Tongue (tissue), 2 donors: ENCODE data around the gene CEP112. TPM values are rescaled to one million over a fixed set of nuclear protein-coding genes. Genes with fewer than 3 reads are reported as not detected.

Experiments
- DNase-seq: peaks from one replicate; pipeline ENCODE4 v3.0.0-alpha.2; 2015
- total RNA-seq: library from RNA; depleted of rRNA; stranded (reverse); fragments of >200 nt; gene quantifications from one replicate; pipeline ENCODE4 v1.2.3, GENCODE V29; 2014

Gene CEP112
- 26.7 TPM for total RNA-seq

DNA sequence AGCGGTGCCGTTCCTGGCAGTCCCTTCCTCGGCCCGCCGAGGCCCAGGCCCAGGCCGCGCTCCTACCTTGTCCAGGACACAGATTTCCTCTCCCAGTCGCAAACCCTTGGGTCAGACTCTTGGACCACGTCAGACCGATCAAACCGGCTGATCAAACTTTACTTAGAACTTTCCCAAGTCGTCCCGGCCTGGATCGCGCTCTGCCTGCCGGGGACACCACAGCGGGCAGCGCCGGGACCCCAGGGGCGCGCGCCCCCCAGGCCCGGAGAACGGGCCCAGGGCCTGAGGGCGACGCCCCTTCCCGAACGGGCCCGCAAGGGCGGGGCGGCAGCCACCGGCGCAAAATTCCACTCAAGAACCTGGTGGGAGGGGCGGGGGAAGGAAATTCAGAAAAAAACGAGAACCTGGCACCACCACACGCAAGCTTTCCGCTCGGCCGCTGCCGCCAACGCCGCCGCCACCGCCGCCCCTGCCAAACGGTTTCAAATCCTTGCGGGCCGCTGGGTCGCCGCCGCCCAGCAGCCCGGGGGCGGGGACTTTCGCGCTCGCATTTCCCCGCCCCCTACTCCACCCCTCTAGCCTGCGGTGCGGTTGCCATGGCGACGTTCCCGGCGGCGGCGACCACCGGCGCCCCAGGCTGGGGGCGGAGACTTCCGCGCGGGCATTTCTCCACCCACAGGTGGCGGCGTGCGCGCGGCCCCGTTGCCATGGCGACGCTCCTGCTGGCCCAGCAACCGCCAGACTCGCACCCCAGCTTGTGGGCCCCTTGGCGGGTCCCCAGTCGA, at the start of gene CEP112:
Gene CEP112 (minus strand): TSS at position 541 of the 785 bp plus-strand sequence.
- DNase-seq: peak; percentile 94

DNA sequence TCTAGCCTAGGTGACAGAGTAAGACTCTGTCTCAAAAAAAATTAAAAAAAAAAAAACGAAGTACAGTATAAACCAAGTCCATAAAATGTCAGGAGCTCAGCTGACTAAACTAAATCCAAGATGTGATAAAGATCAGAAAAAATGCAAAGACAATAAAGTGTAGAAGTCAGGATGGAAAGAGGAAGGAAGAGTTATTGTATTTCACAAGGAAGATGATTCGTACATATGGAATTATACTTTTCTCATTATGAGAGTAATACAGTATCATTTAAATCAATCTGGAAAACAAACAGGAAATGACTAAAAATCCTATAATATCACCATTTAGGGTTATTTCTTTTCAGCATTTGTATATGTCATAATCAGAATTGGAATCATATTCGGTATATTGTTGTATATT, 48.7 kb upstream of the CEP112 start:
- no peak for DNase-seq

DNA sequence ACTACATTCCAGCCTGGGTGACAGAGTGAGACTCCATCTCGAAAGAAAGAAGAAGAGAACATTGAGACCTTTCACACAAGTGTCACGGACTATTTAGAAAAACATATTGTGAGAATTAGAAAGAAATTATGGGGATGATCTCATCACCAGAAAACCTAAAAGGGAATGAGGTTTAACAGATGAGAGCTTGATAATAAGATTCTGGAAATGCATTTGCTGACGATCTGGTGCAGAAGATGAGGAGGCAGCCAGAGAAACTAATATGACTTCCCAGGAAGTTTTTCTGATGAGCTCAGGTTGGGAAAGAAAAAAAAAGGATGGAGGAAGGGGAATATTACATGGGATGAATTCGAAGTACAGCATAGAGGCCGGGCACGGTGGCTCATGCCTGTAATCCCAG, 48.1 kb upstream of the CEP112 start:
- no peak for DNase-seq

DNA sequence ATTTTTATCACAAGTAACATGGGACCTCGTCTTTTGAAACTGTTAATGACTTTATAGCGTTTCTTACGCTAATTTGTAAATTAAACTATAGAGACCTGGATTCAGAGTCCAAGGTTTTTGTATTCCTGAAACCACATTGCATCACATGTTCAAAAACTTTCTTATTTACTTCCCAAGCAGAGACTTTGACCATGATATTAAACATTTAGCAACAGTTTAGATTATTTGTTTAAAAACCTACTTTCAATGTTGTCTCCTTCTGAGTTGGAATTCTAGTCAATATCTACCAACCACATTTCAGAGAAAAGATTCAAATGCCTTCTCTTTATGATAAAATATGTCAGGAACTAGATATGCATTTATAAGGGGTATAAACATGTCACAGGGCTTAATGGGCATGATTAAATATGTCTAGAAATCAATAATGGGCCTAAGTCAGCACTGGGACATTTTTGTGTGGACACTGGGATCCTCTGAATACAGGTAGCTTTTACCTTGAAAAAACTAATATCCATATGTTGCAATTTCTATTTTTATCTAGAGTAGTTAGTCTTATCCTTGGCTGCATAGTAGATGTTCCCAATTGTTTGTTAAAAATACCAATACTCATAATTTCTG, 43.6 kb upstream of the CEP112 start:
- DNase-seq: no peak

DNA sequence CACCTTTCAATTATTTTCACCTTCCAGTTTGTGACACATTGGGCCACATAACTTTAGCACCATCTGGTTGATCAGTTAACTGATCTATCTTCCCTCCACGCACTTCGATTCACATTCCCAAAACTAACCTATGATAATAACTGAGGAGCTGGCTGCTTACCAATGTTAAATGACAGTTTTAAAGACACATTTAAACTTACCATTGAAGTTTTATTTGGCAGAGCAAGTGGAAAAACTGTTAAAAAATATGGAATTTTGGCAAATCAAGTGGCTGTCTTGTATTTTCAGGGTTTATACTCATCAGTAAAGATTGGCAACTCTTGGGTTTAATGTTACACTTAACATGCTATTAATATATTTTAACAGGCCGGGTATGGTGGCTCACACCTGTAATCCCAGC, 42.7 kb upstream of the CEP112 start:
- DNase-seq: no peak

DNA sequence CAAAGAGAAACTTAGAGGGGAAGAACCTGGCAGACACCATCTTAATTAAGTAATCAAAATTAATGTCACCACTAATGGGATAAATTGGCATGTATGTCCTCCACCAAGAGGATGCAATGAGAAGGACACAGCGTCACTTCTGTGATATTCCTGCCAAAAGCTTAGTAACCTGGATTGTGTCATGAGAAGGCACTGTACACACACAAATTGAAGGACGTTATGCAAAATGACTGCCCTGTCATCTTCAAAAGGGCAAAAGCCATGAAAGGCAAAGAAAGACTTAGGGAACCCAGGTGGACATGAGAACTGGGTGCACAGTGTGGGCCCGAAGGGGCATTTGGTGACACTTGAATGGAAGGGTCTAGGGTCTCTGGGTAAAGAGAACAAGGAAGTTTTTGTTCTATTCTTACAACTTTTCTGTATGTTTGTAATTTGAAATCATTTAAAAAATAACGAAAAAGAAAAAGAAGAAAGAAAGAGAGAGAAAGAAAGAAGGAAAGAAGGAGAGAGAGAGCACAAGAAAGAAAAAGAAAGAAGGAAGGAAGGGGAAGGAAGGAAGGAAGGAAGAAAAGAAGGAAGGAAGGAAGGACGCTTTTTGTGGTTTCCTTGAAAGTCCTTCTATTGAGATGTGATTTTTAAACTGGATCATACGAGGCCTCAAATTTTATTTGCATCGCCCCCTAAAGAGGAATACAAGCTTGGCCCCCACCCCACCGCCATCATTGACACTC, 41.3 kb upstream of the CEP112 start:
- no peak for DNase-seq

DNA sequence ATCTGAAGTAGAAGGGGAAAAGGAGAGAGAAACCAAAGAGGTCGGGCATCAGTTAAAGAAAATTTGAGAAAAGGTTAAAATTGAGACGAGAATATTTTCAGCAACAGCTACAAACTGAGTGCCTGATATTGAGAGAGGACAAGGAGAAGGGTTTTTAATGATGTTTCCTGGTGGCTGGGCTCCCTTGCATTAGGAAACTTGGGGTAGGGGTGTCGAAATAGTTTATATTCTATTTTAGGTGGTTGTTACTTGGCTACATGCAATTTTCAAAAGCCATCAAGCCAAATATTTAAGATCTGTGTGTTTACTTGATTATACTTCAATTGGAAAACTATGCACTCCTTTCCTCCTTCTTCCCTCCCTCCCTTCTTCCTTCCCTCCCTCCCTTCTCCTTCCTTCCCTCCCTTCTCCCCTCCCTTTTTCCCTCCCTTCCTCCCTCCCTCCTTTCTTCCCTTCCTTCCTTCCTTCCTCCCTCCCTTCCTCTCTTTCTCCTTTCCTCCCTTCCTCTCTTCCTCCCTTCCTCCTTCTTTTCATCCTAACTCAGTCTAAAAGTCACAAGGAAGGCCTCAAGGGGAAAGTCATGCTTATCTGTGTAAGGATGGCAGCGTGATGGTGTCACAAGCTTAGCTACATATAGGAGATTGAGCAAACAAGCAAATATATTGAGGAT, 39.1 kb upstream of the CEP112 start:
- DNase-seq: no peak

DNA sequence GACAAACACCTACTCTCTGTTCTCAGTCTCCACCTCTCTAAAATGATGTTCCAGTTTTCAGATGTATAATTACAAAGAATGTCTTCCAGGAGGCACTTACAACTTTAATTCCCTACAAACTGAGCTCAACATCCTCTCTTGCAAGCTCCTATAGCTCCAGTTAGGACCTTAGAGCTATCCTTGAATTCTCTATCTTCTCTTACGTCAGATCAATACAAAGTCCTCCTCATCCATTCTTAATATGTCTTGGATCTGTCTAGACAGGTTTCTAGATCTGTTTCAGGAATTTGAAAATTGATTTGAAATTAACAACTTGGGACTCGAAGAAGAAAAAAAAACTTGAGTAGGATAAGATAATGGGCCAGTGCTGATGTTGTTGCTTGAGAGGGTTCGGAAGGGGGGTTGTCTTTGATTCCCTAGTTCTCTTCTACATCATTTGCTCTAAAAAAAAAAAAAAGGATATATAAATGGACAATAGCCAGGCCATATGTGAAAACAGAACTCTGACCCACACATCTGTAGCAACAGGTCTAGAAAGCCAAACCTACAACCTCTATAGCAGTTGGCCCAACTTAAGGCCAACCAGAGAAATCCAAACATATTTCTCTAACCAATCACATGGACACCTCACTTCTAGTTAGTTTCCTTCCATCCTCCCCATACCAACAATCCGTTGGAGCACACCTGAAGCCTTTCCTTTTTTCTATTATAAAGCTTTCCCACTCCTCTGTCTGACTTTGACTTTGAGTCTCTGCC, 38.0 kb upstream of the CEP112 start:
- DNase-seq: no peak

DNA sequence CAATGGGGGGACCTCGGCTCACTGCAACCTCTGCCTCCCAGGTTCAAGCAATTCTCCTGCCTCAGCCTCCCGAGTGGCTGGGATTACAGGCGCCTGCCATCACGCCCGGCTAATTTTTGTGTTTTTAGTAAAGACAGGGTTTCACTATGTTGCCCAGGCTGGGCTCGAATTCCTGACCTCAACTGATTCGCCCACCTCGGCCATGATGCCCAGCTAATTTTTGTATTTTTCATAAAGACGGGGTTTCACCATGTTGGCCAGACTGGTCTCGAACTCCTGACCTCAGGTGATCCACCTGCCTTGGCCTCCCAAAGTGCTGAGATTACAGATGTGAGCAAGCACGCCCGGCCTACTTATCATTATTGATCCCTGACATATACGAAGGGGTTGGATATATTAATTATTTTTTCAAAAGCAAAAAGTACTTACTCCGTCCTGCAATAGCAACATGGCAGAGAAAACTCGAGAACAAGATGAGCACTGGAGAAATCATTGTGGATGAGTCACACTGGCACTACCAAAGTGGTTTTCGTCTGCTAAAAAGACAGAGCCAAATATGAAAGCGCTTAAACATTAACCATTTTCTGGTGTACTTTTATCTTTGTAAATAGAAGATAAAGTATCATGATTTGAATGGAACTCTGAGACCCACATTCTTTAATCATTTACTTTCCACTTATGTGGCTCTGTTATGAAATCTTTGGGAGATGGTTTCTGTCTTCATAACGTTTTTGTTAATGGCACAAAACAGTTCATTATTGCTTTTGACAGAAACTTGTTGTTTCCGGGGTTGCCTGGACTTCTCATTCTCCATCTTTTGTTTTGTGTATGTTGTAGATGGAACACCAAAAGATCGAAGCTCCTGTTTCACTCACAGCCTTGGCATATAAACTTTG, 37.2 kb upstream of the CEP112 start, which contains the start of gene APOH:
Gene APOH (minus strand): TSS at position 529 of the 896 bp plus-strand sequence. CDS start 36 bp downstream, at position 493.
- DNase-seq: no peak

DNA sequence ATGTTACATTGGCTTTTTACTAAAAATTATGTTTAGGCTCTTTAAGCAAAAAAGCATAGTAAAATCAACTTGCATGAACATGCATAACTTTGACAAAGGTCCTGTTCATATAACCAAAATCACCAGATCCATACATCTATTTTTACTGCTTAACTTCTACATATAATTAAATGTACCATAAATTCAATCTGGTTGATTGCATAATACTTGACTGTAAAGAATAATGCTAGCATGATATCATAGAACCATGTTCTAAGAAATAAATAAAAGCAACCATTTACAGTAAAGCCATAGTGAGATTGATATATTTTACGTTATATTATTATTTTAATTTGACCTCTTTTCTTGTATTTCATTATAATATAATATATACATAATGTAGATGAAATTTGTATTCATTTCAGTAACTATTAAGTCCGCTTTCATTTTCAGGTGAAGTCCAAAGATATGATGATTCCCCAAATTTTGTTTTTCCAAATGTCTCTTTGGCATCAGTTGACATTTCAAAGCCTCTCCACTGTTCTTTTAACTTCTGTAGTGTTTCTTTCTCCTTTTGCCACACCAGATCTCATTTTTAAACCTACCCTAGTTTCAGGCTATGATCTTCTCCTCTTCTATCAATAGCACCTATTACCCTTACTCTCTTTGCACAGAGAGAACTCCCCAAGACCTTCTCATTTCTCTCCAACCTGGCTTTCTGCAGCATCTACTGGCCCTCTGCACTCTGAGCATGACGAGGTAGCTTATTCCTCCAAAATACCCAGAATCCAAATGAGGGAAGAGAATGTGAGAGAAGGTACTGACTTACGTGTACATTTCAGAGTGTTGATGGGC, 35.5 kb upstream of the CEP112 start:
- no peak for DNase-seq

DNA sequence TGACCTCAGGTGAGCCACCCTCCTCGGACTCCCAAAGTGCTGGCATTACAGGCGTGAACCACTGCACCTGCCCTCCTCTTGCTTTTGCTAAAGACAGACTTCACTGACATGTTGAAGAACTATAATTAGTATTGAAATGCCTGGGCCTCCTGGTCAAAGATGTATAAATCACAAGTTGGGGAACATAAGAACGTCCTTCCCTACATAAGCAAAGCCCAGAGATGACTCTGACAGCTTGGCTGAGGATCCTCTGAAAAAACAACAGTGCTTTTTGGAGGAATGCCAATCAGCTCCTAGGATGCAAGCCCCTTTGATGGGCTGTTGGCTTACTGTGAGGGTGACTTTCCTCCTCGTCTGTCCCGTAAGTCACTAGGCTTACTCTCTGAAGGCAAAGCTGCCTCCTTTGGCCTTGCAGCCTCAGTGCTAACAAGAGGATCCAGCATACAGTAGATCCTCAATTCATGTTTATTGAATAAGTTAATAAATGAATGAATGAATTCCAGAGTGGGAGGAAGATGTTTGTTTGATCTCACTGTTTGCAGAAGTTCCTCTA, 30.9 kb upstream of the CEP112 start:
- no peak for DNase-seq

DNA sequence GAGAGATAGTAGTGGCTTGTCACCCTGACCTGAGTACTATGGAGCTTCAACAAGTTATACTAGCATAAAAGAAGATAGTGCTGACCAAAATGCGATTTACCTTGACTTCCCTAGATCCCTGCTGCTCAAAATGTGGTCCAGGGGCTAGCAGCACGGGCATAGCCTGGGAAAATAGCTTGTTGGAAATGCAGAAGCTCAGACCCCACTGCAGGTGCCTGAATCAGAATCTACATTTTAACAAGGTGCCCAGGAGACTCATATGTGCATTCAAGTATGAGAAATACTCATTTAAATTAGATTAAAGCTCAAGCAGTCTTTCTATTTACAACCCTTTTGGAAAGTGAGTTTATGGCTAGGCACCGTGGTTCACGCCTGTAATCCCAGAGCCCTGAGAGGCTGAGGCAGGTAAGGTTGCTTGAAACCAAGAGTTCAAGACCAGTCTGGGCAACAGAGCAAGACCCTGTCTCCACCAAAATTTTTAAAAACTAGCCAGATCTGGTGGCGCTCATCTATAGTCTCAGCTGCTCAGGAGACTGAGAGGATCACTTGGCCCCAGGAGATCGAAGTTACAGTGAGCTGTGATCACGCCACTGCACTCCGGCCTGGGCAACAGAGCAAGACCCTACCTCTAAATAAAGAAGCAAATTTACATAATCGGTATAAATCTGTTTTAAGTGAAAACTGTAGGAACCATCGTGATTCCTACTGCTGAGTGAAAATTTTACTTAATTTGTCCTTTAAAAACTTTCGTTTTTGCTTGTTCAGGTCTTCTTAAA, 30.0 kb upstream of the CEP112 start:
- DNase-seq: no peak

DNA sequence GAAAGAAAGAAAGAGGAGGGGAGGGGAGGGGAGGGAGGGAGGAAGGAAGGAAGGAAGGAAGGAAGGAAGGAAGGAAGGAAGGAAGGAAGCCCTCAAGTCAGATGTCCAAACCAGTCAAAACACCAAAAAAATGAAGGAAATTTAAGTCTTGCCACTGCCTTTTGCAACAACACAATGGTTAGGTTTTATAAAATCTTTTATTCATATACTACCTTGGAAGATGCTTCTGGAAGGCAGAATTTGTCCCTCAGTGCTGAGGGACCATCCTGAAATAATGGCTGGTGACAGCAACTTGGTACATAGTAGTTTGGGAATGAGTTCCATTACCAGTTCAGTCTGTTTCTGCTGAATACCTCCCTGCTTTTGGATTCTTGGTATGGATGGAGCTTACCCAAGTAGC, 29.4 kb upstream of the CEP112 start:
- DNase-seq: no peak

DNA sequence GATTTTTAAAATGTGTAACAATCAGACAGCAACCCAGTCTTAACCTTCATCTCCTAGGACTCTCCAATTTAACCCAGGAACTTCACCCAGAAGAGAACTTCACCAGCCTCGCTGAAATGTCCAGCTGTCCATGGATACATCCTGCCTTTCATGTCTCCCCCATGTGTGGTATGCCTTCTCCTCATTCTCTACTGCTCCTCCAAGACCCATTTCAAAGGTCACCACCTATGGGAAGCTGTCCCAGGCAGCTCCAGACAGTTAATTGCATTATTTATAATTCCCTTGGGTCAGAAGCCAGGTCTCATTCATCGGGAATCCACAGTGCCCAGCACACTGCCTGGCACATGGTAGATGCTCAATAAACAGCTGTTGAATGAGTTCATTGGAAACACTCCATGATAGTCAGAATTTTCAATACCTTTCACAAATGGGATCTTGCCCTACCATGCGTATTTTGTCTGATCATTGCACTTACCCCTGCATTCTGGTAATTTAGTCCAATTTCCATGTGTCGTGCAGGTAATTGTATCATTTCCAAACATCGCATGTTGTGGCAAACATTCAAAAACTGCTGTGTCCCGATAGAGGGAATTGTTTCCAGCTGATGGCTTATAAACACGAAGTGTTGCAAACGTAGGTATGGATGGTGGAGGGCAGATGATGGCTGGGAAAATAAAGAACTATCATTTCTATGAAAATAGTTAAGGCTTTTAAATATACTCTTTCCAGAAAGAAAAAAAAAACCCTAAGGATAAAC, 28.3 kb upstream of the CEP112 start:
- no peak for DNase-seq

DNA sequence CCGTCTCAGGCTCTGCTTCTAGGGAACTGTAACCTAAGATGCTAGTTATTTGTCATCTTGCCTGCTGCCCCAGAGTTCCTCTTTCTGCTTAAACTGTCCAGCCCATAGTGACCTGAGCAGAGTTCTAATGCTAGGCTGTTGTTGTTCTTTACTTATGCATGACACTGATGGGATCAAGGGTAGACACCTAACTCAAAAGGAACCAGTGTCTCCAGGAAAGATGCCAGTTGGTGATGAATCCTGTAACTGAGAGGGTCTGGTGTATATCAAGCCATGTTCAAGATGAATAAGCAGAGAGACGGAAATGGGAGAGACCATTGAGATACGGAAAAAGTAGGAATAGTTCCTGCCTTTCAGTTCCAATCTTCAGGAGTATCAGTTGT, 23.6 kb upstream of the CEP112 start:
- no peak for DNase-seq

DNA sequence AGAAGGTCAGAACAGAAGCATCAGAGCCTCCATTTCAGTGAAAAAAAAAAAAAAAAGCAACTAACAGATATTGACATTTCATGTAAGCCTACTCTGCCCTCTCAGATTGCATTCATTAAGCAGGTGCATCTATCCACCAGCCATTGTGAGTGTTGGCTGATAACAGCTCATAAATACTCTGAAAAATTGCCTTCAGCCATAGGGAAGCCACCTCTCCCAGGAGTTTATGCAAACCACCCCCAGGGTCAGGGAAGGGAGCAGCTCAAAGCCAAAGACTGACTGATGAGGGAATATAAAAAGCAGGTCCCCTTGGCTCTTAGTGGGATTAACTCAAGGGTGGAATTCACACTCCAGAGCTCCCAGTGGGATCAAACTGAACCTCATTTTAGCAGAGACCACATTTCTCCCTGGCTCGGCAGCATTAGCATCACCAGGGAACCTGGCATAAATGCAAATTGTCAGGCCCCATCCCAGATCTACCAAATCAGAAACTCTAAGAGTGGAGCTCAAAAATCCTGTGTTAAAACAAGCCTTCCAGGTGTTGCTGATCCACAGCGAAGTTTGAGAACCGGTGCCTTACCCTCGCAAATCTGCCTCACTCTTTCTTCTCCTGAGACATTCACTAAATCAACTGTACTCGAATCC, 23.1 kb upstream of the CEP112 start:
- DNase-seq: no peak

DNA sequence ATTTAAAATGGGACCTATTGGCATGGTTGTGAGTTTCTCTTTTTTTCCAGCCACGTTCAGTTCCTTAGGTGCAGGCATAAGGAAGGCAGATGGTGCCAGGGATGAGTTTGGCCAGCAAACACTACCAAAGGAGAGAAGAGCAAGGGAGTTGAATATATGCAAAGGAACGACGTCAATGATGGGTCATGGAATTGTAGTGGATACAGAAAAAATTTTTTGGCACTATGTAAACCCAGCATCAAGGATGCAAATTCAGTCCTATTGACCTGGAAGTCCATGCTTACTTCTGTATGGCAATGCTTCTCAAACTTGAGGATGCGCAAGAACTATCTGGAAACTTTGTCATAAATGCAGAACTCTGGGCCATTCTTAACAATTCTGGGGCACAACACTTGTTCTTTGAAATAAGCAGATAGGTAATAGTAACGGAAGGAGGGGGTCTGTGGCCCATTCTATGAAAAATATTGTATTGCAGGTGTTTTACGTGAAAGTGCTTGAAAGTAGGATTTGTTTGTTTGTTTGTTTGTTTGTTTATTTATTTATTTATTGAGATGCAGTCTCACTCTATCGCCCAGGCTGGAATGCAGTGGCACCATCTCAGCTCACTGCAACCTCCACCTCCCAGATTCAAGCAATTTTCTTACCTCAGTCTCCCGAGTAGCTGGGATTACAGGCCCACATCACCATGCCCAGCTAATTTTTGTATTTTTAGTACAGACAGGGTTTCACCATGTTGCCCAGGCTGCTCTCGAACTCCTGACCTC, 19.3 kb upstream of the CEP112 start:
- no peak for DNase-seq
